IPS-NIHi11 (cell line): ENCODE data around the gene B3GNT3.

Experiments
- DNase-seq: peaks from one replicate; pipeline ENCODE4 v3.0.0; 2012; ENCODE audit warnings: mixed read lengths, low spot score

B3GNT3 gene

GRCh38 chr19:17794731-17795494 is at the start of gene B3GNT3:
B3GNT3 (plus strand) TSS chr19:17795138; CDS start chr19:17807808, 12,670 bp downstream.
- DNase-seq = peak; percentile 78

GRCh38 chr19:17747205-17748098 is 47.5 kb upstream of the B3GNT3 start:
- peak; percentile 99 for DNase-seq

- no peak for DNase-seq
These were observed 45.9 kb upstream of the B3GNT3 start for GRCh38 chr19:17748884-17749638.

- DNase-seq = no peak
These were observed 45.0 kb upstream of the B3GNT3 start for GRCh38 chr19:17749912-17750317.

- no peak for DNase-seq
These were observed 43.6 kb upstream of the B3GNT3 start, which contains the start of gene FCHO1 for GRCh38 chr19:17751103-17751911. FCHO1 (plus strand) TSS chr19:17751477; CDS start chr19:17755165, 3,688 bp downstream.

- no peak for DNase-seq
These were observed 43.0 kb upstream of the B3GNT3 start for GRCh38 chr19:17751912-17752273.

GRCh38 chr19:17752865-17753639 is 41.9 kb upstream of the B3GNT3 start:
- DNase-seq = no peak

GRCh38 chr19:17753976-17754375 is 41.0 kb upstream of the B3GNT3 start:
- DNase-seq = no peak

GRCh38 chr19:17754634-17755442 is 40.1 kb upstream of the B3GNT3 start:
- DNase-seq = no peak

- DNase-seq = no peak
These were observed 39.5 kb upstream of the B3GNT3 start for GRCh38 chr19:17755443-17755890.

GRCh38 chr19:17755977-17756670 is 38.8 kb upstream of the B3GNT3 start:
- DNase-seq = peak; percentile 85

GRCh38 chr19:17757125-17757524 is 37.8 kb upstream of the B3GNT3 start:
- DNase-seq = no peak

GRCh38 chr19:17758515-17758914 is 36.4 kb upstream of the B3GNT3 start:
- DNase-seq = no peak

- no peak for DNase-seq
These were observed 33.8 kb upstream of the B3GNT3 start for GRCh38 chr19:17761148-17761547.

GRCh38 chr19:17762505-17763229 is 32.3 kb upstream of the B3GNT3 start:
- DNase-seq = peak; percentile 88

GRCh38 chr19:17764348-17764747 is 30.6 kb upstream of the B3GNT3 start:
- DNase-seq = no peak

- no peak for DNase-seq
These were observed 29.8 kb upstream of the B3GNT3 start for GRCh38 chr19:17765069-17765618.

- DNase-seq = peak; percentile 73
These were observed 28.3 kb upstream of the B3GNT3 start for GRCh38 chr19:17766543-17767131.
